NCI-H2171 (cell line): ENCODE measurements around the gene RPS6KL1.

Source experiments
- DNase-seq: peaks from one replicate; lab custom pipeline; 2025; lab: John Stamatoyannopoulos, UW

Gene RPS6KL1

DNA sequence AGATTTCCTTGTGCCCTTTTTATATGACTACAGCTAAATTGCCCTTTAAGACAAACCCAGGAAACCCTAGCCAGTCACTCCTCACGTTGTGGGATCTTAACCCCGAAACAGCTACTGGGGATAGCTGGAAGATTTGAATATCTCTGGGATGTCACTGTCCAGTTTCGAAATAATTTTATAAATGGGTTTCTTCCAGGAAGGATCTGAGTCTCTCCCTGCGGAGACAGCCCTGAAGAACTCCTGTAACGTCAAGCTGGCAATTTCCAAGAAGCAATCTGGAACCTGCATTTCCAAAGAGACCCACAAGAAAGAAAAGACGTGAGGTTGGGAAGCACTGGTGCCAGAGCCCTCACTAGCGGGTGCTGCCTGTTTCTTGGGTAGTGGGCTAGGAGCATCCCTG, 68.0 kb downstream of the RPS6KL1 start:
- no peak for DNase-seq
